Right renal cortex interstitium (tissue), 3 donors: Measurements from ENCODE around the gene ERF. TPM values are rescaled to one million over a fixed set of nuclear protein-coding genes. Genes with fewer than 3 reads are reported as not detected.
A peak's percentile ranks its signal among the peaks of the same experiment; 100 is the strongest.
"Not testable (repeated sequence)": the region's sequence is repeated elsewhere in the genome, so short reads cannot be mapped to it uniquely, and the experiment has no call there.

ENCODE experiments used
- DNase-seq, 3 donors: peaks; one replicate each; pipeline ENCODE4 v3.0.0-alpha.2; 2013; ENCODE audit warnings: low read depth in 3 of 3, low spot score in 2 of 3
- polyA plus RNA-seq, 3 donors: library from polyadenylated mRNA; unstranded; fragments of 120-200 nt; gene quantifications; one replicate each; pipeline ENCODE4 v1.2.1, GENCODE V29; 2013; ENCODE audit not compliant: insufficient read length in 3 of 3

Gene ERF
- polyA plus RNA-seq, 3 donors = 50.1 to 63.8 (median 56.2) TPM

GRCh38 chr19:42276284-42276683 lies 21.4 kb upstream of the ERF start:
- DNase-seq = no peak

GRCh38 chr19:42275517-42275916 lies 20.6 kb upstream of the ERF start:
- no peak for DNase-seq

GRCh38 chr19:42275103-42275502 lies 20.2 kb upstream of the ERF start:
- no peak for DNase-seq

- DNase-seq = no peak
Measured at GRCh38 chr19:42274065-42274682, 19.2 kb upstream of the ERF start.

- no peak for DNase-seq
Measured at GRCh38 chr19:42273407-42274064, 18.6 kb upstream of the ERF start.

- no peak for DNase-seq
Measured at GRCh38 chr19:42272989-42273406, 18.1 kb upstream of the ERF start.

GRCh38 chr19:42272535-42272897 lies 17.6 kb upstream of the ERF start:
- no peak for DNase-seq

GRCh38 chr19:42271861-42272534 lies 17.1 kb upstream of the ERF start:
- DNase-seq = no peak

- no peak for DNase-seq
Measured at GRCh38 chr19:42271045-42271419, 16.1 kb upstream of the ERF start.

- DNase-seq = no peak
Measured at GRCh38 chr19:42270346-42271044, 15.6 kb upstream of the ERF start.

GRCh38 chr19:42269478-42270345 lies 14.8 kb upstream of the ERF start:
- no peak for DNase-seq

GRCh38 chr19:42268704-42269477 lies 14.0 kb upstream of the ERF start, which contains the start of gene CIC:
TSS of gene CIC (plus strand) at chr19:42269252. CDS start at chr19:42271784, 2,532 bp downstream.
- peak; percentile 100 for DNase-seq

GRCh38 chr19:42268142-42268703 lies 13.3 kb upstream of the ERF start:
- DNase-seq = peak; percentile 99 to 100 (median 100)

GRCh38 chr19:42267644-42268141 lies 12.8 kb upstream of the ERF start:
- no peak for DNase-seq

GRCh38 chr19:42266928-42267603 lies 12.1 kb upstream of the ERF start:
- DNase-seq = not testable (repeated sequence)

- not testable (repeated sequence) for DNase-seq
Measured at GRCh38 chr19:42266105-42266504, 11.2 kb upstream of the ERF start.

- DNase-seq = no peak
Measured at GRCh38 chr19:42261763-42262162, 6.8 kb upstream of the ERF start.

- not testable (repeated sequence) for DNase-seq
Measured at GRCh38 chr19:42257842-42258241, 2.9 kb upstream of the ERF start.
